GM13976 (cell line): ENCODE data around the gene NDUFS2.

ENCODE experiments used
- DNase-seq: peaks from one replicate; pipeline ENCODE4 v3.0.0; 2012; ENCODE audit warnings: low spot score
- CTCF ChIP-seq: IDR thresholded peaks from 2 replicates; pipeline ENCODE4 v1.5.1; 2012; ENCODE audit warnings: borderline replicate concordance, mild to moderate bottlenecking; ENCODE audit not compliant: insufficient read depth; ENCODE audit errors: extremely low read depth, missing control alignments, control extremely low read depth
- in situ Hi-C: fragments of 300-500 bp; cut with MboI; formaldehyde crosslinking; loops from one replicate; pipeline ENCODE4 v1.12.0; 2022; ENCODE audit warnings: low sequenced_read_pairs, mixed read lengths, inconsistent platforms; ENCODE audit not compliant: unreplicated experiment

NDUFS2 gene

GRCh38 chr1:161260376-161261260 is 58.5 kb downstream of the NDUFS2 start:
- TF ChIP-seq CTCF: no peak
- no peak for DNase-seq
- in situ Hi-C loops: no loop called here

GRCh38 chr1:161261261-161262235 is 59.4 kb downstream of the NDUFS2 start:
- DNase-seq: no peak
- TF ChIP-seq CTCF: no peak
- in situ Hi-C loops: no loop called here
